HUES64 (cell line): ENCODE data around the gene RAB40C.

Experiments used
- H3K27ac ChIP-seq: 2 replicates; pipeline ENCODE4 v1.7.0; 2013; ENCODE audit warnings: low read depth, low read length, inconsistent platforms
- H3K27me3 ChIP-seq: 2 replicates; pipeline ENCODE4 v1.6.1; 2013; ENCODE audit warnings: mild to moderate bottlenecking, low read length; ENCODE audit not compliant: insufficient read depth
- H3K36me3 ChIP-seq: 2 replicates; pipeline ENCODE4 v1.6.1; 2013; ENCODE audit warnings: mild to moderate bottlenecking, low read length; ENCODE audit not compliant: insufficient read depth
- H3K4me1 ChIP-seq: 2 replicates; pipeline ENCODE4 v1.6.1; 2013; ENCODE audit warnings: mild to moderate bottlenecking, low read length, moderate library complexity; ENCODE audit not compliant: insufficient read depth
- H3K4me3 ChIP-seq: 2 replicates; pipeline ENCODE4 v1.5.1; 2013; ENCODE audit warnings: mild to moderate bottlenecking, low read length, moderate library complexity
- H3K9ac ChIP-seq: 2 replicates; pipeline ENCODE4 v1.6.1; 2013; ENCODE audit warnings: mild to moderate bottlenecking, low read depth, low read length
- H3K9me3 ChIP-seq: 2 replicates; pipeline ENCODE4 v1.6.1; 2013; ENCODE audit warnings: low read depth, low read length; ENCODE audit not compliant: insufficient read depth
- WGBS: fragments of 150-250, 120-280 bp; methylation state at CpG from one replicate; pipeline ENCODE4 v1.1.7; 2013; ENCODE audit warnings: missing lambda C conversion rate; 5-methylcytosine and 5-hydroxymethylcytosine counted together

Gene RAB40C

DNA sequence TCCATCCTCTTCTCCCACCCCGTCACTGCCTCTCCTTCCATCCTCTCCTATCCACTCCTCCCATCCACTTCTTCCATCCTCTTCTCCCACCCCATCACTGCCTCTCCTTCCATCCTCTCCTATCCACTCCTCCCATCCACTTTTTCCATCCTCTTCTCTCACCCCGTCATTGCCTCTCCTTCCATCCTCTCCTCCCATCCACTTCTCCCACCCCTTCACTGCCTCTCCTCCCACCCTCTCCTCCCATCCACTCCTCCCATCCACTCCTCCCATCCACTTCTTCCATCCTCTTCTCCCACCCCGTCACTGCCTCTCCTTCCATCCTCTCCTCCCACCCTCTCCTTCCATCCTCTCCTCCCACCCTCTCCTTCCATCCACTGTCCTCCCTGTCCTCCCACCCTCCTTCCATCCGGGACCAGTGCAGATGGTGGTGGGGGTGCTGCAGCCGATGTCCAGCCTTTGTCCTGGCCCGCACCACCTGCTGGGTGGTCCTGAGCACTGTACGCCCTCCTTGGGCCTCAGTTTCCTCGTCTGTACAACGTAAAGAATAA lies 42.0 kb downstream of the RAB40C start:
- WGBS, result 77% methylated on average over 8 of the region's 9 CpGs
- H3K27me3 ChIP-seq, result no peaks in the 10 kb centered on the region

DNA sequence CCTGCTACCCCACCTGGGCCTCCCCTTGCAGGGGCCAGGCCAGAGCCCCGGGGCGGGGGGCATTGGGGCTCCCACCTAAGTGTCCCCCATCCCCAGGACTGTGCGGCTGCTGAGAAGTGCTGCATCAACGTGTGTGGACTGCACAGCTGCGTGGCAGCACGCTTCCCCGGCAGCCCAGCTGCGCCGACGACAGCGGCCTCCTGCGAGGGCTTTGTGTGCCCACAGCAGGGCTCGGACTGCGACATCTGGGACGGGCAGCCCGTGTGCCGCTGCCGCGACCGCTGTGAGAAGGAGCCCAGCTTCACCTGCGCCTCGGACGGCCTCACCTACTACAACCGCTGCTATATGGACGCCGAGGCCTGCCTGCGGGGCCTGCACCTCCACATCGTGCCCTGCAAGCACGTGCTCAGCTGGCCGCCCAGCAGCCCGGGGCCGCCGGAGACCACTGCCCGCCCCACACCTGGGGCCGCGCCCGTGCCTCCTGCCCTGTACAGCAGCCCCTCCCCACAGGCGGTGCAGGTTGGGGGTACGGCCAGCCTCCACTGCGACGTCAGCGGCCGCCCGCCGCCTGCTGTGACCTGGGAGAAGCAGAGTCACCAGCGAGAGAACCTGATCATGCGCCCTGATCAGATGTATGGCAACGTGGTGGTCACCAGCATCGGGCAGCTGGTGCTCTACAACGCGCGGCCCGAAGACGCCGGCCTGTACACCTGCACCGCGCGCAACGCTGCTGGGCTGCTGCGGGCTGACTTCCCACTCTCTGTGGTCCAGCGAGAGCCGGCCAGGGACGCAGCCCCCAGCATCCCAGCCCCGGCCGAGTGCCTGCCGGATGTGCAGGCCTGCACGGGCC lies 42.8 kb downstream of the RAB40C start:
- no peaks in the 10 kb centered on the region for H3K27me3 ChIP-seq
- H3K36me3 ChIP-seq, result peaks cover 10% of the 10 kb centered on the region
- no peak overlapping the region for H3K4me3 ChIP-seq
- H3K27ac ChIP-seq, result no peak overlapping the region
- no peak overlapping the region; the same call in 1 of the 2 replicates for H3K9ac ChIP-seq
- peaks cover 20% of the 10 kb centered on the region for H3K4me1 ChIP-seq
- no peaks in the 10 kb centered on the region for H3K9me3 ChIP-seq
- WGBS, result 95% methylated on average over 67 of the region's 67 CpGs

More for the DNA sequence above, 42.0 kb downstream of the RAB40C start:
- Histone ChIP-seq H3K9ac (no peak overlapping the region), H3K4me3 (no peak overlapping the region), H3K27ac (no peak overlapping the region), H3K4me1 (peaks cover 15% of the 10 kb centered on the region), H3K36me3 (peaks cover 14% of the 10 kb centered on the region), H3K9me3 (no peaks in the 10 kb centered on the region)

DNA sequence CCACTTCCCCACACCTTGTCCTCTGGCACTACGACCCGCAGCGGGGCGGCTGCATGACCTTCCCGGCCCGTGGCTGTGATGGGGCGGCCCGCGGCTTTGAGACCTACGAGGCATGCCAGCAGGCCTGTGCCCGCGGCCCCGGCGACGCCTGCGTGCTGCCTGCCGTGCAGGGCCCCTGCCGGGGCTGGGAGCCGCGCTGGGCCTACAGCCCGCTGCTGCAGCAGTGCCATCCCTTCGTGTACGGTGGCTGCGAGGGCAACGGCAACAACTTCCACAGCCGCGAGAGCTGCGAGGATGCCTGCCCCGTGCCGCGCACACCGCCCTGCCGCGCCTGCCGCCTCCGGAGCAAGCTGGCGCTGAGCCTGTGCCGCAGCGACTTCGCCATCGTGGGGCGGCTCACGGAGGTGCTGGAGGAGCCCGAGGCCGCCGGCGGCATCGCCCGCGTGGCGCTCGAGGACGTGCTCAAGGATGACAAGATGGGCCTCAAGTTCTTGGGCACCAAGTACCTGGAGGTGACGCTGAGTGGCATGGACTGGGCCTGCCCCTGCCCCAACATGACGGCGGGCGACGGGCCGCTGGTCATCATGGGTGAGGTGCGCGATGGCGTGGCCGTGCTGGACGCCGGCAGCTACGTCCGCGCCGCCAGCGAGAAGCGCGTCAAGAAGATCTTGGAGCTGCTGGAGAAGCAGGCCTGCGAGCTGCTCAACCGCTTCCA lies 43.6 kb downstream of the RAB40C start:
- H3K27me3 ChIP-seq, result no peaks in the 10 kb centered on the region
- WGBS, result 97% methylated on average over 74 of the region's 74 CpGs
- peaks cover 26% of the 10 kb centered on the region for H3K4me1 ChIP-seq
- H3K4me3 ChIP-seq, result no peak overlapping the region
- no peak overlapping the region for H3K27ac ChIP-seq
- no peaks in the 10 kb centered on the region for H3K9me3 ChIP-seq
- H3K9ac ChIP-seq, result no peak overlapping the region
- H3K36me3 ChIP-seq, result peaks cover 10% of the 10 kb centered on the region

DNA sequence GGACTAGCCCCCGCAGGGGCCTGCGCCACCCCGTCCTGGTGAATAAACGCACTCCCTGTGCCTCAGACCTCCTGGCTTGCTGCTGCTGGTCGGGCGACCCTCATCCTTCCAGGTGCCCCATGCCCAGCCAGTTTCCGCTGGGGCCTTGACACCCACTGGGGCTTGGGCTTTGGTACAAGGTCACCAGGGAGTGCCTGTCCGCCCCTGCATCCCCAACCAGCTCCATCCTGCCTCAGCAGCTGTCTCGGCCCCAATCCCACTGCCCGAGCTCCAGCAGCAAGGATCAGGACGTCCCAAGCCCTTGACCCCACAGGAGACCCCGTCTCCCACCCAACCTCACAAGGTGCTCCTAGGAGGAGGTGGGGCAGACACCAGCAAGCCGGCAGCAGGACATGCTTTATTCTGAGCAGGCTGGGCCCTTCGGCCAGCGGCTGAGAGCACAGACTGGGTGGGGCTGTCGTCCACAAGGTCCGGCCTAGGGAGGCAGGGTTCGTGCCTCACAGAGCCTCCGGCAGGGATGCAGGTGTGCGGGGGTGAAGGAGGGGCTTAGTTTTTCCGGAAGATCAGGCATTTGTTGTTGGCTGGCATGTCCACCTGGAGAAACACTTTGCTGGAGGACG lies 44.3 kb downstream of the RAB40C start:
- H3K27ac ChIP-seq, result no peak overlapping the region
- no peak overlapping the region for H3K9ac ChIP-seq
- H3K9me3 ChIP-seq, result no peaks in the 10 kb centered on the region
- no peak overlapping the region for H3K4me3 ChIP-seq
- WGBS, result 93% methylated on average over 22 of the region's 22 CpGs
- no peaks in the 10 kb centered on the region for H3K27me3 ChIP-seq
- H3K36me3 ChIP-seq, result peaks cover 10% of the 10 kb centered on the region
- peaks cover 29% of the 10 kb centered on the region for H3K4me1 ChIP-seq

DNA sequence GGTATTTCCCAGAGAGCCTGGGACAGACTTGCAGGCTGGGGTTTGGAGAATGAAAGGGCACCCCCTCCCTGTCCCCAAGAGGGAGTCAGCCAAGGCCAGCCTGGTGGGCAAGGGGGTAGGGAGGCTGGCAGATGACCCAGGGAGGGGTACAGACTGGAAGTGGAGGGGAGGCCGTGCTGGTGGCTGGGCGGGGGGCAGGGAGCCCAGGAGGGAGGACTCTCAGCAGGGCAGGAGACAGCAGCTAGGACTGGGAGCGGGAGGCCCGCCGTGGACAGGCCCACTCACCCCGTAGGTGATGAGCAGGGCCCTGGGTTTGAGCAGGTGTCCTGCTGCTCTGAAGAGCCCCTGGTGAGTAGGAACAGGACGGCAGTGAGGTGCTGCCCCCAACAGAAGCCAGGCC lies 45.1 kb downstream of the RAB40C start:
- no peaks in the 10 kb centered on the region for H3K9me3 ChIP-seq
- no peak overlapping the region for H3K27ac ChIP-seq
- no peaks in the 10 kb centered on the region for H3K27me3 ChIP-seq
- H3K36me3 ChIP-seq, result peaks cover 10% of the 10 kb centered on the region
- peaks cover 22% of the 10 kb centered on the region for H3K4me1 ChIP-seq
- H3K4me3 ChIP-seq, result peak overlapping the region; percentile 91
- H3K9ac ChIP-seq, result no peak overlapping the region
- 91% methylated on average over 7 of the region's 7 CpGs for WGBS

DNA sequence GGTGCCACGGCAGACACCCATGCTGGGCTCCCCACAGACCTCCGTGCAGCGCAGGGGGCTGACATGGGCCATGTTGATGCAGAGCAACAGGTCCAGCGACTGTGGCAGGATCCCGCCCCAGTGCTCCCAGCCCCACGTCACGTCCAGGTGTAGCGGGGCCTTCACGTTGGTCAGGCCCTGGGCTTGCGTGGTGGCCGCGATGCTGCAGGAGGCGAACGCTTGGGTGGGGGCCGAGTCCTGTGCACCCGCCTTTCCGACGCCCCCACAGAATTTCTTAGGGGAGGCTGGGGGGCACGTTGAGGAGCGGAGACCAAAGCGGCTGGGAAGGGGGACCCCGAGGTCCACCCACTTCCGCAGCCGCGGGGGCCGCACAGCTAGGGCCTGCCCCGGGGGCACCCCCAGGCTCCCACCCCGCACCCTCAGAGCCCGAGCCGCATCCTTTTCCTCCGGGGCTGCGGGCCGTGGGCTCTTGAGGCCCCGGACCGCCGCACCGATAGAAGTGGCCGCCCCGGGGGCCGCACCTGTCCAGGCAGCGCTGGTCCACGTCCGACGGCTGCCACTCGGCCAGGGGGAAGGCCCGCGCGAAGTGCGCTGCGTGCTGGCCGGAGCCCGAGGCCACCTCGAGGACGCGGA lies 45.8 kb downstream of the RAB40C start:
- peak overlapping the region; percentile 91 for H3K4me3 ChIP-seq
- 9% methylated on average over 55 of the region's 55 CpGs for WGBS
- H3K9ac ChIP-seq, result peak overlapping the region; percentile 89
- H3K27ac ChIP-seq, result peak overlapping the region; percentile 49
- H3K9me3 ChIP-seq, result no peaks in the 10 kb centered on the region
- H3K27me3 ChIP-seq, result no peaks in the 10 kb centered on the region
- peaks cover 17% of the 10 kb centered on the region for H3K4me1 ChIP-seq
- H3K36me3 ChIP-seq, result peaks cover 10% of the 10 kb centered on the region

DNA sequence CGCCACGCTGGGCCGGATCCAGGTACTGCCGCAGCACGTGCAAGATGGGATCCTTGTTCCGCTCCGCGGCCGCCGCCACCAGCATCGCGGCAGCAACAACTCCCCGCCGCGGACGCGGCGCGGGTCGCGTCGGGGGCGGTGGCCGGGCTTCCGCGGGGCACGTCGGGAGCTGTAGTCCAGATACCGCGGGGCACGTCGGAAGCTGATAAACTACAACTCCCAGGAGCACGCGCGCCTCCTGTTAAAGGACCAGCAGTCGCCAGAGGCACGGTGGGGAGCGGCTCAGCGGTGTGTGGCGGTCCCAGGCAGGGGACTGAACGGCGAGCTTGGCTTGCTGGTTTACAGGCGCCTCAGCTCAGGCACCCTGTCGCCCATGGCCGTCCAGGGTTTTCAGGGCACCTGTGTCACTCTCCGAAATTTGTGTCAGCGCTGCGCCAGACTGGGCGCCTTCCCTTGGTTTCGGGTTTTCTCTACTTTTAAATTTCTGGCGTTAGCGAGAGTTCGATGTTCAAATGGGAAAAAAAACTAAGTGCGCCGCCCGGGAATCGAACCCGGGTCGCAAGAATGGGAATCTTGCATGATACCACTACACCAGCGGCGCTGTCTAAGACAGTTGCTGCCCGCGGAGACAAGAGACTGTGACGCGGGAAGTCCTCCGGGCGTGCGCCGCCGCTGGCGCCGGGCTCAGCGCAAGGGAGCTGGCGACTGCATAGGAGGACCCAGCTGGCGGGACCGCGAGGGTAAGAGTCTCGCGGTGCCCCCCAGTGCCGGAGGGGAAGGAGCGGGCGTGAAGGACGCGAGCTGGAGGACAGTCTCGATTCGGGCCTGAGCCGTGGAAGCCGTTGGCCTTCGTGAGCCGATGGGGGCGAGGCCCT lies 46.6 kb downstream of the RAB40C start, which contains the start of gene METTL26:
METTL26 (minus strand) TSS at position 100 of the 875 bp plus-strand sequence; CDS start at position 85, 15 bp downstream.
- Histone ChIP-seq H3K9me3 (no peaks in the 10 kb centered on the region), H3K36me3 (peaks cover 10% of the 10 kb centered on the region), H3K27me3 (no peaks in the 10 kb centered on the region), H3K27ac (peak within 1 kb of the TSS; percentile 87), H3K4me1 (peaks cover 17% of the 10 kb centered on the region), H3K4me3 (peak within 1 kb of the TSS; percentile 91), H3K9ac (peak within 1 kb of the TSS; percentile 89)
- WGBS, result under 1% methylated on average over 91 of the region's 91 CpGs

DNA sequence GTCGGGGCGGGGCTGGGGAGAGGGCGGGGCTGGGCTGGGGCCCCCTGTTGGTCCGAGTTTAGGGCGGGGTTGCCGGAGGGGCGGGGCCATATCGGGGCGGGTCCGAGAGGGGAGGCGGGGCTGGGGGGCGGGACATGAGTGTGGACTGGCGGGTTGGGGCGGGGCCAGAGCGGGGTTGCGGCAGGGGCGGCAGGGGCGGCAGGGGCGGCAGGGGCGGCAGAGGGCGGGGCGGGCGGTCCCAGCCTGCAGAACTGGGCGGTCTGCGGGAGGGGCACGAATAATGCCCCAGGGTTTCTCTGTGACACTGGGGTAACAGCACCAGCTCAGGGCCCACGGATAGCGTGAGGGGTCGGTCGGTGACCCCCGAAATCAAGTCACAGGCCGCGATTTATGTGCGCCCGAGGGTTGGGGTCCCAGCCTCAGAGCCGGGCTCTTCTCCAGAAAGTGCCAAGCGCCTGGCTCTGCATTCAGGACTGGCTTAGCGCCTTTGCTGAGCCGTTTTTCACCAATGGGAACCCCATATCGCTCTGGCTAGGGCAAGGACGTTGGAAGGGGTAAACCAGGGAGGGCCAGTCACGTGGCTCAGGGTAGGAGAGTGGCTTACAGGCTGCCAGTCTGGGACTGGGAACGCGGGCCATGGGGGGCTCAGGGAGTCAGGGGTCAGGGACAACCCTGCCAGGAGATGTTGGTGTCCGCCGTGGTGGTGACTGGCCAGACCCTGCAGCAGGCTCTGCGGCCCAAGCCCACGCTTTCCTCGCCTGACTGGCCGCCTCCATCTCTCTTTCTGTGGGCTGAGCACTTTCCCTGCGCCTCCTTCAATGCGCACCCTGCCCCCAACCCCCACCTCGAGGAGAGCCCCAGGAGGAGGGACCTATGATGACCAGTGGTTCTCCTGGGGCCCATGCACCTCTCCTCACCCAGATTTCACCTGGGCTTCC lies 47.5 kb downstream of the RAB40C start:
- peak overlapping the region; percentile 78 for H3K9ac ChIP-seq

DNA sequence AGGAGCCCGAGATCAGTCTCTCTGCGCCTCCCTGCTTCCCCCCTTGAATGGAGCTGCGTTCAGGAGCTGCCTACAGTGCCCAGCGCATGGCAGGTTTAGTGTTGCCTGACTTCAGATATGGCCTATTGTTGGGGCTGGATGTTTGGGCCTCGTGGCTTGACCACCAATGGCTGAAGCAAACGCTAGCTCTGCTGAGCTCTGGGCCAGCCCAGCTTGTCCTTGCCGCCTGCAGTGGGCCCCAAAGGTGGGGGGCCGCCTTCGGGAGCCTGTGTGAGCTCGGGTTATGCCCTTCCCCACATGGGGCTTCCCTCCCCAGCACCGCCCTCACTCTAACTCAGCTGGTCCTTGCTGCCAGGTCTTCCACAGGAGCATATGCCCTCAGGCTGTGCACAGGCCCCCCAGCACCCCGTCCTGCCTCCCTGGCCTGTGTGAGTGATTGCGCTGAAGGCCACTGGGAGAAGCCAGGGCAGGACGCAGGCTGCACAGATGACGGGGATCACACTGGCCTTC lies 48.2 kb downstream of the RAB40C start:
- Histone ChIP-seq H3K36me3 (peaks cover 10% of the 10 kb centered on the region), H3K27me3 (peaks cover 10% of the 10 kb centered on the region), H3K4me3 (peak overlapping the region; percentile 45; the same call in 1 of the 2 replicates), H3K27ac (peak overlapping the region; percentile 35; the same call in 1 of the 2 replicates), H3K4me1 (peaks cover 17% of the 10 kb centered on the region), H3K9ac (peak overlapping the region; percentile 54), H3K9me3 (no peaks in the 10 kb centered on the region)
- WGBS, result 77% methylated on average over 15 of the region's 15 CpGs

More for the DNA sequence above, 47.5 kb downstream of the RAB40C start:
- Histone ChIP-seq H3K4me3 (peak overlapping the region; percentile 91), H3K4me1 (peaks cover 17% of the 10 kb centered on the region), H3K27me3 (peaks cover 2% of the 10 kb centered on the region), H3K9me3 (no peaks in the 10 kb centered on the region), H3K36me3 (peaks cover 10% of the 10 kb centered on the region), H3K27ac (peak overlapping the region; percentile 87; the same call in 1 of the 2 replicates)
- 21% methylated on average over 48 of the region's 53 CpGs for WGBS
